GM21381 (cell line): ENCODE data around the gene ATMIN.

Experiments
- ATAC-seq: cut with Tn5 transposase; IDR thresholded peaks from one replicate; pipeline ENCODE4 v1.9.1; 2021; ENCODE audit warnings: mild to moderate bottlenecking, moderate library complexity; ENCODE audit not compliant: unreplicated experiment

Gene ATMIN

DNA sequence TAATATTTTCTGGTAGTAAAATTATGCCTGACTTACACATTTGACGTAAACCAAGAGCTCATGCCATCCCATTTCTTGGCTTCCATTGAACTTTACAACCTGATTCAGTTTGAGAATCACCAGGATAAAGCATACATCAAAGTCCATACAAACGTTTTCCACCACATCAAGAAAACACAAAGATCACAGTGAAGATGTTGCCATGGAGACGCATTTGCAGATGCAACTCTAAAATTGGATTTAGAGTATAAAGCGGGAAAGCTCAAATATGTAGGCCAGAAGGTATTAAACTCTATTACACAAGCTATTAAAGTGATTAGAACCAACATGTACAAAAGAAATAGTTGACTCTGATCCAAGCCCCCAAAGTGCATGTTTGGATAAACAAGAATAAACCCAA lies 31.0 kb downstream of the ATMIN start:
- ATAC-seq = no peak

DNA sequence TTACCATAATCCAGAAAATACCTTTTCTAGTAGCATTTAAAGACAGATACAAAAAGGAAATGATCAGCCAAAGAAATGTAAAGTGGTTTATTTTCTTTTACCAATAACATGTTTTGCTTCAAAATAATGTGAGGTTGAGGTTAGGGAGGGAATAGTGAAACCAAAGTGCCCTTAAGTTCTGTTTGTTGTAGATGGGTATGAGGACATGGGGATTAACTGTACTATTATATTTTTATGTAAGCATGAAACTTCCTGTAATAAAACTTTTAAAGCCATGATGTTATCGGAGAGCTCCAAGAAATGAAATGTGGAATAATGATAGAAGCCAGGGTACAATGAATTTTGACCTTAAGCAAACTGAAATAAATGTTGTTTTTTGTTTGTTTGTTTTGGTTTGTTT lies 31.5 kb downstream of the ATMIN start:
- ATAC-seq = no peak

DNA sequence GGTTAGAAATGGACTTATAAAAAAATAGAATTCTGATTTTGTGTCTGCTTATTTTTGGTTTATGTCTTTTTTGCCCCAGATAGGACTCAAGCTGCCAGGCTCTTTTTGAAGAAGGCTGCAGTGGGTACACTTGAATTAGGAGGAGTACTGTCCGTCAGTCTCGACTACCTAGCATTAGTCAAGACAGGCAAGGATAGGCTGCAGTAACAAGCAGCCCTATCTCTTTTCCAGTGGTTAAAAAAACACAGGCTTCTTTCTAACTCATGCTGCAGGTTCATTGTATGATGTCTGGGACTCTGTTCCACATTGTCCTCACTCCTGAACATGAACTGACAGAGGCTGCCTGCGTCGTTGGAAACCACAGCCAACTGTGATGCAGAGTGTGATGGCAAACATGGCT lies 33.4 kb downstream of the ATMIN start:
- ATAC-seq = no peak

- ATAC-seq = no peak
Observed at GRCh38 chr16:81070979-81071378, 35.3 kb downstream of the ATMIN start.

DNA sequence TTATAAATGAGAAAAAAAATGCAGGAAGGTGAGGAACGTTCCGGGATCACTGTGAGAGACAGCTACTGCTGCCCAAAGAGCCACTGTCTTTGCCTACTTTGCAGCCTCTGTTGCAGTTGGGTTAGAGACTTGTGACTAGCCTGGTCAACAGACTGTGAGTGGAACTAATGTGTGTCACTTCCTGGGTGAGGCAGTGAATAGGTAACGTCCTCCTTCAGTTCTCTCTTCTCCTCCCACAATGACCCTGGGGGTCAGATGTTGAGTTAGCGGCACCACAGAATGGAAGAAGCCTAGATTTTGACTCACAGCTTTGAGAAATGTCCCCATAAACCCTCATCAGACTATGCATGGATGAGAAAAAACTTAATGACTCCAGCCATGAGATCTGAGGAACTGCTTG lies 36.2 kb downstream of the ATMIN start:
- ATAC-seq = no peak

DNA sequence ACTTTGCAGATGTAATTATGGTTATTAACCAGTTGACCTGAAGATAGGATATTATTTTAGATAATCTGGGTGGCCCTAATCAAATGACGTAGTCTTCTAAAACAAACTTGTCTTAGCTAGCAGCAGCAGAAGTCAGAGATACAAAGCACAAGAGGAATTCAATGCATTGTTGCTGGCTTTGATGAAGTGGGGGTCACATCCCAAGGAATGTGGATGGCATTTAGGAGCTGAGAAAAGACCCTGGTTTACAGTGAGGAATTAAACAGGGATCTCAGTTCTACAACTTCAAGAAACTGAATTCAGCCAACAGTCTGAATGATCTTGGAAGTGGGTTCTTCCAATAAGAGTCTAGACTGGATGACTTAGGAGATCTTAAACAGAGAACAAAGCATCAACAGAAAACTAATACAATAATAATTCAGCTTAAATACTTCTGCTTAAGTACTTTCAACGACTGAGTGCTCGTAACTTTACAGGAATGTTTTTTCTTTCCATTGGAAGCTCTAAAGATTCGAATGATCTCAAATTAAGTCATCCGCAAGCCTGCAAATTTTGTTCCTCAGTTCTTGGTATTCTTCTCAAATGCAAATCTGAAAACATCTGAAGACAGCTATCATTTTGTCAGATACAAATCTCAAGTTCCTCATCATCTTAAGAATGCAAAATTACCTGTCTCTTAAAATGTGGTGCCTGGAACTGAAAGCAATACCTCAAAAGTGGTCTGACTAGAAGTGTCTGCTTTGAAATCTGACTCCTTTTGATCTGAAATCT lies 38.1 kb downstream of the ATMIN start:
- ATAC-seq = no peak

DNA sequence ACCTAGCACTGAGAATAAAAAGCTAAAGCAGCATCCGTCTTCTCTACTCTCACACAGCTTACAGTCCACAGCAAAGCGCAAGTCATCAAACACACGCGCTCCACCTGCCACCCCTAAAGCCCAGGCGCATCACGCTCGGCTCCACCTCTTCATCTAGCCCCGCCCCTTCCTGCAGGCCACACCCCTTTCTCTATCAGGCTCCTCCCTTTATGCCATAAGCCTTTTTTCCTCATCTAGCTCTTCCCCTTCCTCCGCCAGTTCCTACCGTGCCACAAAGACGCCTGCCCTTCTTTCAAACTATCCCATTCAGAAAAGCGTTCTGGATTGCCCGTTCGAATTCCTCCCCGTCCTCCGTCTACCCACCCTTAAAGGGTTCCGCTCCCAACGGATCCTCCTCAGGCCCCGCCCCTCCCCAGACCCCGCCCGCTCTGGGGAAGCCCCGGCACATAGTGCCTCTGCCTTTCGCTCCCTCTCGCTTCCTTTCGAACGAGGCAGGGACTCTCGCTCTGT lies 41.0 kb downstream of the ATMIN start:
- ATAC-seq = peak; percentile 82

- ATAC-seq = peak; percentile 96
Observed at GRCh38 chr16:81077076-81077940, 41.7 kb downstream of the ATMIN start, which contains the start of gene C16orf46. Gene C16orf46, minus strand, starts transcription at chr16:81077238. Its CDS starts 13,283 bp downstream, at chr16:81063955.

DNA sequence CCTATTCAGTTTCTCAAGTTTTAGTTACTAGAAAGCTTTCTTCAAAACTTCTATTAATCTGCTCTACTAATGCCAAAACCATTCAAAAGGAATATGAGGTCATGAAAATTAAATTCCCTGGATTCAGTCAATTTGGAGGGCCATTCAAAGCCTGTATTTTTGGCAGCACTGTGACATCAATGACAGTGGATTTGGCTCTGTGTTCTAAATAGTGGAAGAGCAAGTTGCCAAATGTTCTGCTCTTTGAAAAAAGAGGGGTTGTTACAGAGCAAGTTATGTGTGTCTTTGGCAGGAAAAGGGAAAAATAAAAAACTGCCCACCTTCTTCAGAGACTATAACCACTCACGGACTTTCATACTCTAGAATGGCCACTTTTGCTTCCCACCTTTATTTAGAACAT lies 44.6 kb downstream of the ATMIN start:
- ATAC-seq = no peak

- ATAC-seq = no peak
Observed at GRCh38 chr16:81081014-81081413, 45.4 kb downstream of the ATMIN start.

DNA sequence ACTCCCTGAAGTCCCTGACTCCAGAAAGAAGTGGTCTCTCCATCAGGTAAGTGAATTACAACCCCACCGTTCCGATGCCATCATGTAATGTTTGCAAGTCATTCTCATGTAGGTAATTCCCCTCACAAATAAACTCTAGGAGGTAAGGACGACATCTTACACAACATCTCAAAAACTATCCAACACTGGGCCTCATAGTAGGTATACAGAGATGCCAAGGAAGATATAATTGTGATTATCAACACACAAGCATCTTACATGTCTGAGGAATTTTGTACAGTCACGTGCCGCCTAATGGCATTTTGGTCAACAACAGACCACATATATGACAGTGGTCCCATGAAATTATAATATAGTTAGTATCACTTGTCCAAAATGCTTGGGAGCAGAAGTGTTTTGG lies 53.2 kb downstream of the ATMIN start:
- ATAC-seq = no peak

- no peak for ATAC-seq
Observed at GRCh38 chr16:81094771-81095251, 59.2 kb downstream of the ATMIN start.

DNA sequence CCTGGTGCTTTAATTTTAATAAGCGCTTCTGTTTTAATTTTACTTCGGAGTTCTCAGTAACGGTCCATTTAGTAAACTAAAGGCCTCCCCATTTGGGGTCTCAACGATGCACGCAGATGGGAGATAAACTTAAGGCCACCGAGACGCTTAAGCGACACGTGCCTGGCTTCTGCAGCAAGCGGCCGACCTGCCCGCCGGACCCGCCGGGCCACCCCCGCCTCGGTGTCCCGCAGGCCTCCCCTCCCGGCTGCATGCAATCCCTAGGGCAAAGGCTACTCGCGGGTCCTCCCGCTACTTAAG lies 60.0 kb downstream of the ATMIN start:
- no peak for ATAC-seq

GRCh38 chr16:81095953-81096714 lies 60.5 kb downstream of the ATMIN start, which contains the start of gene GCSH:
Gene GCSH, minus strand, starts transcription at chr16:81096395. Its CDS starts 117 bp downstream, at chr16:81096278.
- ATAC-seq = peak; percentile 98

DNA sequence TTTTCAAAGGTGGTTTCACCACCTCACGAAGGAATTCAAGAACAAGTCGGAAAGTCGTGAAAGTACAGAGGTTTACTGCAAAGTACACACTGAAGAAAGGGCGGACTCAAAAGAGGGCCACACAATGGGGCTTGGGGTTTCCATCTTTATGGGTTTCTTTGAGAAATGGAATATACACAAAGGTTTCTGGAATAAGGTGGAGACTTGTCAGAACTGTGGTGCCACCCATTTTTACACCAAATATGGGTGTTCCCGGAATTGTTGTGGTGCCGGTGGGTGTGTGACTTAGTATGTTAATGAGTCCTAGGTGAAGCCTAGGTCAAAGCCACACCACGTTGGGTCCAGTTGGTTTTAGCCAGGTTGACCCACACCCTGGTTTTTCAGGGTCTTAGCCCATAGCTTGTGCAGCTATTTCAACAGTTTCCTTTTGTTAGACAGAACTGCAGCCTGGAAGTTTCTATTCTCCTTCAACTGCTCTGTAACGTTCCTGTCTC lies 61.1 kb downstream of the ATMIN start:
- no peak for ATAC-seq
